Sciatic nerve (tissue), 2 donors: ENCODE measurements around the gene DYDC1. TPM values are rescaled to one million over a fixed set of nuclear protein-coding genes. Genes with fewer than 3 reads are reported as not detected.
A peak's percentile ranks its signal among the peaks of the same experiment; 100 is the strongest.

Experiments
- ATAC-seq: fragments of 200-7000 bp; cut with Tn5 transposase; one replicate; pipeline ENCODE4 v1.9.1; 2020; ENCODE audit warnings: mild to moderate bottlenecking, moderate library complexity
- DNase-seq: peaks from one replicate; pipeline ENCODE4 v3.0.0-alpha.2; 2020; ENCODE audit warnings: low spot score
- intact Hi-C: fragments of 100-400 bp; cut with DNase I; formaldehyde crosslinking; loops from one replicate; pipeline ENCODE4 v1.14.2; 2022
- total RNA-seq: library from RNA; stranded (reverse); fragmentation: NEBNext Ultra II Directional; extraction: Animal tissue kit (Norgen Biotek cat#: 25700); gene quantifications from one replicate; pipeline ENCODE4 v1.2.1, GENCODE V29; 2021
- donor health status: DM: no; HTN: no; CAD: no.
- donor health status: DM: no; HTN: no; CAD: no.

The DYDC1 gene
- total RNA-seq, 1 donor from 2014 or later: not detected

- DNase-seq (no peak), ATAC-seq (no peak)
- intact Hi-C loops: no loop called here
Observed at GRCh38 chr10:80290474-80291220, 65.9 kb downstream of the DYDC1 start.

DNA sequence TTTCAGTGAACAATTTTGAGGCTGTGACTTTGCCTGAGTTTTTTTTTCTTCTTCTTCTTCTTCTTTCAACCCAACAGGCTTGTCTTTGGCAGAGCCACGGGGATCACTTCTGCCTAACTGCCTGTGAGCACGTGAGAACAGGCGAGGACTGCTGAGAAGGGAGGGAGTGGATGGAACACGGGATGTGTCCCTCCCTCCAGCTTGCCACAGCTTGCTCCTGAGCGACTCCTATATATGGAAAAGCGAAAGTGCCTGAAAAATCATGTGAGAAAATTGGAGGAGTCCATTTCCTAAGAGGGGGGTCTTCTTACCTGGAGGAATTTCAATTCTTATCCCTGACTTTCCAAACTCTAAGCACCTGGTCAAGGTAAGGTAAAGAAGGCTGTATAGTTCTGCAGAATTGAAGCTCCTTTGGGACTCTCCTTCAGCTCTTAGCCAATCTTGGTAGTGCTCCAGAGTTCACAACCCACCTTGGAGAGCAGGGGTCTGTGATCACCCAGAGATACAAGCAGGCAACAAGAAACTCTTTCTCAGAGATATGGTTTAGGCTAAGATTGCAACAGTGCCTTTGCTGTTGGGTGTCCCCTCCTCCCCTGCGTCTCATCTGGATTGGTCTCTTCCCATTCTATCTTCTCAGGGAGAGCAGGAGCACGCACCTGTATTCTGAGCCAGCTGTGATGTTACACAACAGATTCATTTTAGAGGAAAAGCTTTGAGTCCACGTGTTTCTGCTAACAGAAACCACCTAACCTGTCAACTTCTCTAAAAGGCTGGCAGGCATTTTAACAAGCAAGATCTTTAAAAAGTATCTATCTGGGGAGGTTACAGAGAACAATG lies 66.9 kb downstream of the DYDC1 start, which contains the start of gene MAT1A:
Gene MAT1A (minus strand): TSS at position 208 of the 837 bp plus-strand sequence. CDS start 235 bp downstream, outside the sequence.
- ATAC-seq: peak; percentile 56
- intact Hi-C loops: no loop called here
- no peak for DNase-seq

- ATAC-seq: no peak
- DNase-seq: no peak
Observed at GRCh38 chr10:80288849-80289248, 67.7 kb downstream of the DYDC1 start.

More at GRCh38 chr10:80288849-80289248, 67.7 kb downstream of the DYDC1 start:
- intact Hi-C loops: no loop called here

Other genes with a start within 250 kb of the DYDC1 start
- 103 TPM for gene PLAC9, start 224.0 kb downstream of the DYDC1 start, total RNA-seq
- 205 TPM for gene ANXA11, start 151.2 kb downstream of the DYDC1 start, total RNA-seq
- gene MAT1A, start 67.1 kb downstream of the DYDC1 start, total RNA-seq: not detected
- not detected for gene DYDC2, start within 50 bp of the DYDC1 start, total RNA-seq
- gene PRXL2A, start 51.8 kb upstream of the DYDC1 start, total RNA-seq: 117 TPM
- gene TSPAN14, start 97.6 kb upstream of the DYDC1 start, total RNA-seq: 103 TPM
- 0.18 TPM for gene SH2D4B, start 181.1 kb upstream of the DYDC1 start, total RNA-seq